IPS DF 6.9 (cell line): ENCODE results near the gene GPR87.

ENCODE experiments used
- DNase-seq: peaks from one replicate; pipeline ENCODE4 v3.0.0-alpha.2; 2013; ENCODE audit warnings: low read depth, low spot score
- H3K27ac ChIP-seq: one replicate; pipeline ENCODE4 v1.5.1; 2013; ENCODE audit warnings: low read length, control low read depth
- H3K27me3 ChIP-seq: 2 replicates; pipeline ENCODE4 v1.6.1; 2013; ENCODE audit warnings: mild to moderate bottlenecking, low read length; ENCODE audit not compliant: control insufficient read depth, insufficient read depth
- H3K36me3 ChIP-seq: 2 replicates; pipeline ENCODE4 v1.6.1; 2013; ENCODE audit warnings: low read length; ENCODE audit not compliant: control insufficient read depth, insufficient read depth
- H3K4me1 ChIP-seq: 2 replicates; pipeline ENCODE4 v1.6.1; 2013; ENCODE audit warnings: low read length; ENCODE audit not compliant: control insufficient read depth, insufficient read depth
- H3K4me3 ChIP-seq: 2 replicates; pipeline ENCODE4 v1.5.1; 2013; ENCODE audit warnings: mild to moderate bottlenecking, low read length
- H3K9me3 ChIP-seq: 2 replicates; pipeline ENCODE4 v1.6.1; 2013; ENCODE audit warnings: low read length, inconsistent platforms; ENCODE audit not compliant: control insufficient read depth, insufficient read depth
- WGBS: extraction: QIAGEN DNeasy Blood & Tissue Kit; methylation state at CpG from one replicate; pipeline ENCODE4 v1.1.7; 2013; ENCODE audit warnings: mixed read lengths, missing lambda C conversion rate; ENCODE audit not compliant: insufficient read length, insufficient coverage; 5-methylcytosine and 5-hydroxymethylcytosine counted together

GPR87 gene

GRCh38 chr3:151316267-151316991 is at the start of gene GPR87:
Gene GPR87, minus strand, starts transcription at chr3:151316820. Its CDS starts 16,720 bp downstream, at chr3:151300100.
- H3K27ac ChIP-seq: no peak within 1 kb of the TSS
- no peaks in the 10 kb centered on the region for H3K9me3 ChIP-seq
- H3K36me3 ChIP-seq: no peaks in the 10 kb centered on the region
- peaks cover 2% of the 10 kb centered on the region for H3K4me1 ChIP-seq
- no peak for DNase-seq
- no peak within 1 kb of the TSS for H3K4me3 ChIP-seq
- H3K27me3 ChIP-seq: no peaks in the 10 kb centered on the region
- WGBS: no CpG with 5 or more reads among the region's 7 CpGs

GRCh38 chr3:151362751-151363174 is 46.1 kb upstream of the GPR87 start:
- H3K4me3 ChIP-seq: no peak overlapping the region
- H3K9me3 ChIP-seq: no peaks in the 10 kb centered on the region
- no peaks in the 10 kb centered on the region for H3K4me1 ChIP-seq
- DNase-seq: no peak
- WGBS: no CpG with 5 or more reads among the region's 3 CpGs
- no peaks in the 10 kb centered on the region for H3K27me3 ChIP-seq
- H3K27ac ChIP-seq: no peak overlapping the region
- no peaks in the 10 kb centered on the region; the same call in 1 of the 2 replicates for H3K36me3 ChIP-seq

GRCh38 chr3:151357463-151357850 is 40.8 kb upstream of the GPR87 start:
- Histone ChIP-seq H3K27ac (no peak overlapping the region), H3K36me3 (no peaks in the 10 kb centered on the region; the same call in 1 of the 2 replicates), H3K27me3 (no peaks in the 10 kb centered on the region), H3K4me3 (no peak overlapping the region), H3K9me3 (no peaks in the 10 kb centered on the region), H3K4me1 (no peaks in the 10 kb centered on the region)
- DNase-seq: no peak
- no CpG with 5 or more reads among the region's 2 CpGs for WGBS

GRCh38 chr3:151356794-151357462 is 40.3 kb upstream of the GPR87 start:
- Histone ChIP-seq H3K36me3 (no peaks in the 10 kb centered on the region; the same call in 1 of the 2 replicates), H3K9me3 (no peaks in the 10 kb centered on the region), H3K4me1 (no peaks in the 10 kb centered on the region), H3K4me3 (no peak overlapping the region), H3K27me3 (no peaks in the 10 kb centered on the region), H3K27ac (no peak overlapping the region)
- WGBS: no CpG with 5 or more reads among the region's 2 CpGs
- DNase-seq: no peak

- no peak for DNase-seq
- Histone ChIP-seq H3K27ac (no peak overlapping the region), H3K27me3 (no peaks in the 10 kb centered on the region), H3K36me3 (no peaks in the 10 kb centered on the region), H3K9me3 (no peaks in the 10 kb centered on the region), H3K4me3 (no peak overlapping the region), H3K4me1 (no peaks in the 10 kb centered on the region)
- no CpG with 5 or more reads among the region's 4 CpGs for WGBS
These were observed 35.0 kb upstream of the GPR87 start for GRCh38 chr3:151351648-151352047.

GRCh38 chr3:151351219-151351618 is 34.6 kb upstream of the GPR87 start:
- Histone ChIP-seq H3K36me3 (no peaks in the 10 kb centered on the region), H3K27me3 (no peaks in the 10 kb centered on the region), H3K9me3 (no peaks in the 10 kb centered on the region), H3K4me3 (no peak overlapping the region), H3K4me1 (no peaks in the 10 kb centered on the region), H3K27ac (no peak overlapping the region)
- no CpG with 5 or more reads among the region's 1 CpG for WGBS
- no peak for DNase-seq

GRCh38 chr3:151350656-151351055 is 34.0 kb upstream of the GPR87 start:
- no CpG with 5 or more reads among the region's 1 CpG for WGBS

GRCh38 chr3:151347432-151347831 is 30.8 kb upstream of the GPR87 start:
- no peak overlapping the region for H3K4me3 ChIP-seq
- no peak overlapping the region for H3K27ac ChIP-seq
- H3K9me3 ChIP-seq: no peaks in the 10 kb centered on the region
- no peaks in the 10 kb centered on the region for H3K4me1 ChIP-seq
- DNase-seq: no peak
- no peaks in the 10 kb centered on the region for H3K36me3 ChIP-seq
- H3K27me3 ChIP-seq: no peaks in the 10 kb centered on the region
- WGBS: no CpG with 5 or more reads among the region's 6 CpGs

More at GRCh38 chr3:151350656-151351055, 34.0 kb upstream of the GPR87 start:
- Histone ChIP-seq H3K4me3 (no peak overlapping the region), H3K9me3 (no peaks in the 10 kb centered on the region), H3K27me3 (no peaks in the 10 kb centered on the region), H3K36me3 (no peaks in the 10 kb centered on the region), H3K4me1 (no peaks in the 10 kb centered on the region), H3K27ac (no peak overlapping the region)
- no peak for DNase-seq

GRCh38 chr3:151346292-151346691 is 29.7 kb upstream of the GPR87 start:
- Histone ChIP-seq H3K27me3 (no peaks in the 10 kb centered on the region), H3K27ac (no peak overlapping the region), H3K36me3 (no peaks in the 10 kb centered on the region), H3K4me3 (no peak overlapping the region), H3K4me1 (no peaks in the 10 kb centered on the region), H3K9me3 (no peaks in the 10 kb centered on the region)
- DNase-seq: no peak
- WGBS: no CpG with 5 or more reads among the region's 3 CpGs

GRCh38 chr3:151345859-151346258 is 29.2 kb upstream of the GPR87 start:
- H3K4me1 ChIP-seq: no peaks in the 10 kb centered on the region
- DNase-seq: no peak
- no CpG with 5 or more reads among the region's 2 CpGs for WGBS

More at GRCh38 chr3:151345859-151346258, 29.2 kb upstream of the GPR87 start:
- no peaks in the 10 kb centered on the region for H3K36me3 ChIP-seq
- no peak overlapping the region for H3K4me3 ChIP-seq
- H3K27me3 ChIP-seq: no peaks in the 10 kb centered on the region
- no peak overlapping the region for H3K27ac ChIP-seq
- H3K9me3 ChIP-seq: no peaks in the 10 kb centered on the region
